ENCODE results near the gene PTPRF. TPM values are rescaled to one million over a fixed set of nuclear protein-coding genes. Genes with fewer than 3 reads are reported as not detected.

The PTPRF gene
- total RNA-seq, 4 donors from 2014 or later = 104 to 243 (median 112) TPM

DNA sequence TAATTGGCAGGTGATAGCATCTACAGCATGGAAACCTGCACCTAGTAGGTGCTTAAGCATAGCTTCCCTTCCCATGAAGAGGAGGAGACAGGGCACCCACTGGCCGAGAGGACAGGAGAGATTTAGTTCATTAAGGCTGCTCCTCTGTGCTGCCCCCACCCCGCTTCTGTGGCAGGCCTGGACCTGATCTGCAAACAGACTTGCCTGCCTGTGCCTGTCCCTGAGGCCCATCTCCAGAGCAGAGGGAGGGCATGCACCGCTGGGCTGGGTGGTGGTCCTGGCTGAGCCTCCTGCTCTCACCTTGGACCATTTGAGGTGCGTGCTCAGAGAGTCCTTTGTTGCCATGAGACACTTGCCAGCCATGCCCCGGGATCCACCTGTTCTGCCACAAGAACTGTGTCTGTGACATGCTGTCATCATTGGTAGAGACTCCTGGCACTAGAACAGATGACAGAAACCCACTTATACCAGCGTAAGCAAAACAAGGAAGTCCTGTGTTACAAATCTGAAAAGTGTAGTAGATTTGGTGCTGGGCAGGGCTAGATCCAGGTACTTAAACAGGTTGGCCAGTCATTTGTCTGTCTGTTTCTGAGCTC is 55.6 kb downstream of the PTPRF start:
- 36 to 65% methylated on average over 2 to 3 of the region's 6 CpGs for WGBS, 2 donors
- Histone ChIP-seq H3K9me3 (no peaks in the 10 kb centered on the region), H3K4me3 (no peak overlapping the region), H3K36me3 (peaks cover 5 to 69% (median 15%) of the 10 kb centered on the region in 3 donors), H3K27ac (peak overlapping the region; percentile 25 to 86 (median 62)), H3K4me1 (peaks cover 14 to 69% (median 31%) of the 10 kb centered on the region in 3 donors), H3K27me3 (no peaks in the 10 kb centered on the region)
- intact Hi-C loops (cut with DNase I) = no loop called here
- no peak for TF ChIP-seq POLR2A (IDR thresholded peaks at IDR 0.05)
- TF ChIP-seq, protein P1, sequence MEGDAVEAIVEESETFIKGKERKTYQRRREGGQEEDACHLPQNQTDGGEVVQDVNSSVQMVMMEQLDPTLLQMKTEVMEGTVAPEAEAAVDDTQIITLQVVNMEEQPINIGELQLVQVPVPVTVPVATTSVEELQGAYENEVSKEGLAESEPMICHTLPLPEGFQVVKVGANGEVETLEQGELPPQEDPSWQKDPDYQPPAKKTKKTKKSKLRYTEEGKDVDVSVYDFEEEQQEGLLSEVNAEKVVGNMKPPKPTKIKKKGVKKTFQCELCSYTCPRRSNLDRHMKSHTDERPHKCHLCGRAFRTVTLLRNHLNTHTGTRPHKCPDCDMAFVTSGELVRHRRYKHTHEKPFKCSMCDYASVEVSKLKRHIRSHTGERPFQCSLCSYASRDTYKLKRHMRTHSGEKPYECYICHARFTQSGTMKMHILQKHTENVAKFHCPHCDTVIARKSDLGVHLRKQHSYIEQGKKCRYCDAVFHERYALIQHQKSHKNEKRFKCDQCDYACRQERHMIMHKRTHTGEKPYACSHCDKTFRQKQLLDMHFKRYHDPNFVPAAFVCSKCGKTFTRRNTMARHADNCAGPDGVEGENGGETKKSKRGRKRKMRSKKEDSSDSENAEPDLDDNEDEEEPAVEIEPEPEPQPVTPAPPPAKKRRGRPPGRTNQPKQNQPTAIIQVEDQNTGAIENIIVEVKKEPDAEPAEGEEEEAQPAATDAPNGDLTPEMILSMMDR (IDR thresholded peaks at IDR 0.05) = no peak
- no peak for DNase-seq

DNA sequence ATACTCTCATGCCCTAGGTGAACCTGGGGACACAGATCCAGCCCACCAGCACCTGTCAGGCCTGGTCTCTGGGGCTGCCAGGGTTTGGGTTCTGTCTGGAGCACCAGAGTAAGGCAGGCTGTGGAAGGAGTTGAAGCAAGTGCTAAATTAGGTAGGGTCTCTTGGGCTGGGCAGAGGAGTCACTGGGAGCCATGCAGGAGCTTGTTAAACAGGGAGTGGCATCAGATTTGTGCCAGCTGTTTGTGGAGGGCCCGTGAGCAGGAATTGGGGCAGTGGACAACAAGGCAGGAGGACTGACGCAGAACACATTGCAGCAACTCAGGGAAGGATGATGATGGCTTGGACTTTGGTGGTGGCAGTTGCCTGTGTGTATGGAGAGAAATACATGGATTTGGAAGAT is 56.3 kb downstream of the PTPRF start:
- H3K27me3 ChIP-seq = no peaks in the 10 kb centered on the region
- DNase-seq = no peak
- H3K36me3 ChIP-seq = peaks cover 5 to 71% (median 20%) of the 10 kb centered on the region in 3 donors
- intact Hi-C loops (cut with DNase I) = no loop called here
- TF ChIP-seq, protein P1 (IDR thresholded peaks at IDR 0.05) = no peak
- no peaks in the 10 kb centered on the region for H3K9me3 ChIP-seq
- WGBS, 2 donors = 55 to 62% methylated on average over 2 of the region's 2 CpGs
- H3K4me3 ChIP-seq = no peak overlapping the region
- H3K4me1 ChIP-seq = peaks cover 9 to 62% (median 24%) of the 10 kb centered on the region in 3 donors
- H3K27ac ChIP-seq = peak overlapping the region; percentile 25 to 86 (median 62)

DNA sequence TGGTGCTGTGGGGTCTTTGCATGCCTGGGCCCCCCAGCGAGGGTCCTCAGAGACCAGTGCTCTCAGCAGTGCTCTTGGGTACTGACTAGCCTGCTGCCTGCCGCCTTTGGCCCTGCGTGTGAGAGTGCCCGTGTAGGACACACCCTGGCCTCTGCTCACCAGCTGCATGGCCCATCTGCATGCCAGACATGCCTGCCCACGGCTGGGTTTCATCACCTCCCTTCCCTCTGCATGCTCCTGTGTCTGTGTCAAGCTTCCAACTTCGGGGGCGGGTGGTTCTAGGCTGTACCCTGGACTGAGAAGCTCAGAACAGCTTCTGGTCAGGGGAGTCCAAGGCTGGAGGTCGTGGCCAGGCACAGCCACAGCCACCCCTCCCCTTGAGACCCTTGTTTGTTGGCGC is 56.9 kb downstream of the PTPRF start:
- peaks cover 10 to 76% (median 21%) of the 10 kb centered on the region in 3 donors for H3K36me3 ChIP-seq
- TF ChIP-seq, protein P1 (IDR thresholded peaks at IDR 0.05) = no peak
- TF ChIP-seq POLR2A (IDR thresholded peaks at IDR 0.05) = no peak
- 34 to 61% methylated on average over 5 to 6 of the region's 9 CpGs for WGBS, 2 donors
- peaks cover 9 to 56% (median 21%) of the 10 kb centered on the region in 3 donors for H3K4me1 ChIP-seq
- H3K4me3 ChIP-seq = no peak overlapping the region
- H3K9me3 ChIP-seq = no peaks in the 10 kb centered on the region
- H3K27me3 ChIP-seq = no peaks in the 10 kb centered on the region
- peak overlapping the region in 2 of 4 donors; percentile 67 to 86 for H3K27ac ChIP-seq
- intact Hi-C loops (cut with DNase I) = no loop called here
- DNase-seq = no peak

DNA sequence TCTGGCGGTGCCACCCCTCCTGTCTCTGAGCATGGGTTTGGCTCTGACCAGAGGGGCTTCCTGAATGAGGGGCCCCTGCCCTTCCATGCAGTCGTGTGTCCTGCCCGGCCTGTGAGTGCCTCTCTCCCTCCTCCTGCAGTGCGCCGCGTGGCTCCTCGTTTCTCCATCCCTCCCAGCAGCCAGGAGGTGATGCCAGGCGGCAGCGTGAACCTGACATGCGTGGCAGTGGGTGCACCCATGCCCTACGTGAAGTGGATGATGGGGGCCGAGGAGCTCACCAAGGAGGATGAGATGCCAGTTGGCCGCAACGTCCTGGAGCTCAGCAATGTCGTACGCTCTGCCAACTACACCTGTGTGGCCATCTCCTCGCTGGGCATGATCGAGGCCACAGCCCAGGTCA is 57.9 kb downstream of the PTPRF start:
- H3K9me3 ChIP-seq = no peaks in the 10 kb centered on the region
- intact Hi-C loops (cut with DNase I) = no loop called here
- H3K27ac ChIP-seq = no peak overlapping the region
- TF ChIP-seq, protein P1 (IDR thresholded peaks at IDR 0.05) = no peak
- no peak for TF ChIP-seq POLR2A (IDR thresholded peaks at IDR 0.05)
- WGBS, 2 donors = 100% methylated on average over 3 to 4 of the region's 18 CpGs
- peaks cover 13 to 76% (median 23%) of the 10 kb centered on the region in 3 donors for H3K36me3 ChIP-seq
- no peak overlapping the region for H3K4me3 ChIP-seq
- H3K27me3 ChIP-seq = no peaks in the 10 kb centered on the region
- DNase-seq = no peak
- H3K4me1 ChIP-seq = peaks cover 9 to 46% (median 14%) of the 10 kb centered on the region in 3 donors

DNA sequence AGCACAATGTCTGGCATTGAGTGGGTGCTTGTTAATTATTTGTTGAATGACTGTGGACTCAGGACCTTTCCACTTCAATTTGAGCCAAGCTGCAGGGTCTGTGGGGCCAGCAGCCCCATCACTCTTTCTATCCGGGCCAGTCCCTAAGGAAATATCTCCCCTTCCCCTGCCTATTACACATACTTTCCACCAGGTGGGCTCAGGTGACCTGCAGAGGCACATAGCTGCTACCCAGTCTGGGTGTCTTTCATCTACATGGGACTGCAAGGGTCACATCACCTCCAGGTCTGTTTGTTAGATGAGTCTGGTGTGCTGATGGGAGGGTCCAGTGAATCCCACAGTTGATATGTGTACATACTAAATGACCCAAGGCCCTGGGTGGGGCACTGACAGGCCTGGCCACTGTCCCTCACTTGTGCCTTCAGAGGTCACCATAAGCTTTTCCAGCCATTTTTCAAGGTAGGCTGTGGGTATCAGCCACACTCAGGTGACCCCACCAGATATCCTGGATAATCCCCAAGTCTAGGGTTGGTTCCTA is 59.8 kb downstream of the PTPRF start:
- Histone ChIP-seq H3K4me3 (no peak overlapping the region), H3K27ac (no peak overlapping the region), H3K36me3 (peaks cover 13 to 80% (median 23%) of the 10 kb centered on the region in 3 donors), H3K4me1 (peaks cover 9 to 27% (median 14%) of the 10 kb centered on the region in 3 donors), H3K27me3 (no peaks in the 10 kb centered on the region), H3K9me3 (no peaks in the 10 kb centered on the region)
- 50 to 63% methylated on average over 1 of the region's 1 CpG for WGBS, 2 donors
- TF ChIP-seq, protein P1 (IDR thresholded peaks at IDR 0.05) = no peak
- no peak for TF ChIP-seq POLR2A (IDR thresholded peaks at IDR 0.05)
- DNase-seq = no peak
- intact Hi-C loops (cut with DNase I) = no loop called here

Measured in esophagus squamous epithelium (tissue), 5 donors.